KG1 (cell line): ENCODE data around the gene SMIM41.

Experiments
- DNase-seq: peaks from one replicate; lab custom pipeline; 2025; lab: John Stamatoyannopoulos, UW

The SMIM41 gene

DNA sequence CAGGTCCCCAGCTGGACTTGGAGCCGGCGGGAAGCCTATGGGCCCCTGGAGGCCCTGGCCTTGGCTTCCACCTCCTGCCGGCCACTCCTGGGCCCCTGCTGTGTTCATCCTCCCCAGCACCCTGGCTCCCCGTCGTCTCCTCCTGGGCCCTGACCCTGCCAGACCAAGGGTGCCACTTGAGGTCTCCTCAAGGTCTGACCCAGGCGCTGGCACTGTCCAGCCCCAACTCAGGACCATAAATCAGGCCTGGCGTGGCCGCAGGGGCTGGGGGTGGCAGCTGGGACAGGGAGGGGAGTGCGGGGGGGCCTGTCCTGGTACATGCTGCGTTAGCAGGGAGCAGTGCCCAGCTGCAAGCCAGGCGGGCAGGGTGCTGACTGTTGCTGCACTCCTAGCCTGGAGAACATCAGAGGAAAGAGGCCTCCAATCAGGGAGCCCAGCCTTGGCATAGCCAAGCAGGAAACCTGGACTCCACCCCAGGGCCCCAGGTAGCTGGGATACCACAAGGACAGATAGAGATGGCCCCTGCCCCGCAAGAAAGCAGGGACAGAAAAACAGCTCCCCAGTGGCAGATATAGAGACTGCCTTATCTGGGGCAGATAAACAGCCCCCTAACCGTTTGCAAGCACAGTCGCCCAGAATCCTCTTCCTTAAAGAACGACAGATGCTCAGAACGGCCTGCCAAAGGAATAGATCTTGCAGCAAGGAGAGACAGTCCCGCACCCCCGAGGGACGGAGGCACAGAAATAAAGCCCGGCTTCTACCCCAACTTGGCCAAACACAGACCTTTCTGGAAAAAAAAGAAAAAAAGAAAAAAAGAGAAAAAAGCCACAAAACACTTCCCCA lies 16.2 kb upstream of the SMIM41 start:
- DNase-seq, result no peak

- no peak for DNase-seq
Measured at GRCh38 chr12:52063981-52064649, 15.4 kb upstream of the SMIM41 start.

DNA sequence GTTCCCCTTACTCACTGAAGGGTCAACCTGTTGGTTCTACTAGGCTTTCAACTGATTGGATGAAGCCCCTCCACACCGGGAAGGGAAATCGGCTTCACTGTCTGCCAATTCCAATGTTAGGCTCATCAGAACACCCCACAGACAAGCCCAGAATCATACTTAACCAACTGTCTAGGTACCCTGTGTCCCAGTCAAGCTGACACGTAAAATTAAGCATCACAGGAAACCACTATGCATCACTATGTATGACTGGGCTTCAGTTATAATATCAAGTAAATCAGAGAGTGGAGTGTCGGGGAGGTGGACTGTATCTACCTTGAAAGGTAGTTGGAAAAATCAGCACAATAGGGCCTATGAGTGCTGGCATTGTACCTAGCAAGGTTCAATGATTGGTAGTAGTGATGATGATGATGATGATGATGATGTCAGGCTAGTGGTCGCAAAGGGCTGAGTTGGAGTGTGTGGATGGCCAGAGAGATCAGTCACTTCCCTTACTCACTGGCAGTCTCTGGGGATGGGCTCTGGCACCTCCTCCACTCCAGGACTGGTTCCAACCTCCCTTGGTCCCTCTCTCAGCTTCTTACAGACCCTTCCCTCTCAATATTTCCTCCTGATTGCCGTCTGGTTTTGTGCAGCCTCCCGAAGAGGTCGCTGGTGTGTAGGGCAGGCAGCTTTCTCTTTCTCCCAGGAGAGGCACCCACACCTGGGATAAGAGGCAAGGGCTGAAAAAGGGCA lies 13.0 kb upstream of the SMIM41 start:
- no peak for DNase-seq

DNA sequence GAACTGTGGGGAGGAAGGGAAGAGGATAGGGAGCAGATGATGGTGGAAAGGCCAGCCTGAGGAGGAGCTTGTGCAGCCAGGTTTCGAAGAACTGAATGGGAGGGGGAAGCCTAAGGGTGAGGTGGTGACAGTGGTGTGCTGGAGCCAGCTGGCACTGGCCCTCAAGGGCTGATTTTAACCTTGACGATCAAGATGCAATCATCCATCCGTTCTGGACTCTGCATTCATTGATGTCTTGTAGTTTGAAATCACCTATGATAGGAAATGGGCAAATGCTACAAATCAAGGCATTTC lies 12.5 kb upstream of the SMIM41 start:
- DNase-seq, result no peak

GRCh38 chr12:52069327-52070184 lies 9.9 kb upstream of the SMIM41 start, which contains the start of gene ATG101:
ATG101 (plus strand) TSS chr12:52069978; CDS start chr12:52073651, 3,673 bp downstream.
- peak; percentile 62 for DNase-seq

- no peak for DNase-seq
Measured at GRCh38 chr12:52070185-52070925, 9.1 kb upstream of the SMIM41 start.

DNA sequence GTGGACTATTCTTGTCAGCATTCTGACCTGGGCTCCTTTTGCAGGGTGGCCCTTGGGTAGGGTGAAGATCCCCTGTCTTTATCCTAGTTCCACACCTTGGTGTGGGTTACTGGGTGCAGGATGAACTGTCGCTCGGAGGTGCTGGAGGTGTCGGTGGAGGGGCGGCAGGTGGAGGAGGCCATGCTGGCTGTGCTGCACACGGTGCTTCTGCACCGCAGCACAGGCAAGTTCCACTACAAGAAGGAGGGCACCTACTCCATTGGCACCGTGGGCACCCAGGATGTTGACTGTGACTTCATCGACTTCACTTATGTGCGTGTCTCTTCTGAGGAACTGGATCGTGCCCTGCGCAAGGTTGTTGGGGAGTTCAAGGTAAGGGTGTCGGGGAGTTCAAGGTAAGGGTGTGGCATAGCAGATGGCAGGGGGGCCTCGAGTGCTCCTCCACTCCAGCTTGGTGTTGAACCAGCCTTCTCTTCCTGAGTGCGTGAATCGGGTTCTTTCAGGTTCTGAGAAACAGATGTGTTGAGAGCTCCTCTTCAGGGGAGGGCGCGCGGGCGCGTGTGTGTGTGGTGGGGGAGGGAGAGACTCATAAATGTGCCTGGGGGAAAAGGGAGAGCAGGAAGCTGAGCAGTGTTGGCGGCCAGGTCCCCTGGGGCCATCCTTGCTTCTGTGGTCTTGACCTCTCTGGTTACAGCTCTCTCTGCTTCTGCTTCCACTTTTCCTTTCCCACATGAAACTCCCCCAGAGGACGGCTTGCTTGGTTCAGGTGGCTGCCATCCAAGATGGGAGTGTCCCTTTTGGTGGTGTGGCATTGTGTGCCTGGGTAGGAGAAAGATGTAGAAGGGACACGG lies 5.7 kb upstream of the SMIM41 start:
- DNase-seq, result no peak

DNA sequence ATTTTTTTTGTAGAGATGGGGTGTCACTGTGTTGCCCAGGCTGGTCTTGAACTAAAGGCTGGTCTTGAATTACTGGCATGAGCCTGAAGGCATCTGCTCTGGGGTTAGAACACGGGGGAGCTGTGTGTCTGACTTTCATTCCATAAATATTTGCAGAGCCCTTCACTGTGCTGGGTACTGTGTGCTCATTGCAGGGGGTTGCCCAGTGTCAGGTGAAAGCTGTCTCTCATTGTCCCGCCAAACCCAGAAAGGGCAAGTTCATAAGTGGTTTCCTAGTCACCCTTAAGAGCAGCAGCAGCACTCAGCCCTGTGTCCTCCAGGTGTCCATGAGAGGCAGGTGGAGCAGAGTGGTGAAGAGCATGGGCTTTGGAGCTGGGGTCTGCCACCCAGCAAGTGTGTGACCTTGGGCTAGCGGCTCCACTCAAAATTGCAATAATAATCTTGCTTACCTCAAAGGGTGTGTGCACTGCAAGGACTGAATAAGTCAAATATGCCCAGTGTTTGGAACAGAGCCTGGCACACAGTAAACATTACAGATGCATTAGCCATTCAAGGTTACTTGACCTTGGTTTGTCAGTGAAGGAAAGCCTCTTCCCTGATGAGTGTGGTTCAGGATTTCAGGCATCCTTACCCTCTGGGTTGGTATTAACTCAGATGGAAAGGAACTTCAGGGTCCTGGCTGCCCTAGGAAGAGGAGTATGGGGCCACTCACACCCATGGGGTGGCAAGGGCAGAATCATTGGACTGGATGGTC lies 4.4 kb upstream of the SMIM41 start:
- DNase-seq, result no peak

DNA sequence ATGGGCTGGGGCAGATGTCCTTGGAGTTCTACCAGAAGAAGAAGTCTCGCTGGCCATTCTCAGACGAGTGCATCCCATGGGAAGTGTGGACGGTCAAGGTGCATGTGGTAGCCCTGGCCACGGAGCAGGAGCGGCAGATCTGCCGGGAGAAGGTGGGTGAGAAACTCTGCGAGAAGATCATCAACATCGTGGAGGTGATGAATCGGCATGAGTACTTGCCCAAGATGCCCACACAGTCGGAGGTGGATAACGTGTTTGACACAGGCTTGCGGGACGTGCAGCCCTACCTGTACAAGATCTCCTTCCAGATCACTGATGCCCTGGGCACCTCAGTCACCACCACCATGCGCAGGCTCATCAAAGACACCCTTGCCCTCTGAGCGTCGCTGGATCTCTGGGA lies 2.7 kb upstream of the SMIM41 start:
- DNase-seq, result no peak

- no peak for DNase-seq
Measured at GRCh38 chr12:52078276-52078675, 1.2 kb upstream of the SMIM41 start.

- DNase-seq, result no peak
Measured at GRCh38 chr12:52080403-52081251, 1.1 kb downstream of the SMIM41 start.

DNA sequence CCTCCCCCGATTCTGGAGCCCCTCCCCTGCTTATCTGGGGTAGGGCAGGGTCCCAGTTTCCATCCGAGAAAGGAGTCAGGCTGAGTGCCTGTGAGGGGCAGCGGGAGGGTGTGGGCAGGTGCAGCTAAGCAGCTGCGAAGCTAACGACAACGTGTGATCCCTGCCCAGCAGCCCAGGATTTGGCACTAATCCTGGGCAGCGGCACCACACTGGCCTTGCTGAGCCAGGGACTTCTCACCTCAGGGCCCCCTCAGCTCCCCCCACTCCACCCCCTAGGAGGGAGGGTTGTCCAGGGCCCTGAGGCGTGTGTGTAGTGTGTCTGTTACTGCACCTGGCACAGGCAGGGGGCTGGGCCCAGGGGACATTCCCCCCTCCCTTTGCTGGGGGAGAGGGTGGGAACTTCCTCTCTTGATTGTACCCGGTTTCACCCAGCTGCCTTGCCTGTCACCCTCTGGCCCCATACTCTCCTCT lies 1.8 kb downstream of the SMIM41 start:
- no peak for DNase-seq

DNA sequence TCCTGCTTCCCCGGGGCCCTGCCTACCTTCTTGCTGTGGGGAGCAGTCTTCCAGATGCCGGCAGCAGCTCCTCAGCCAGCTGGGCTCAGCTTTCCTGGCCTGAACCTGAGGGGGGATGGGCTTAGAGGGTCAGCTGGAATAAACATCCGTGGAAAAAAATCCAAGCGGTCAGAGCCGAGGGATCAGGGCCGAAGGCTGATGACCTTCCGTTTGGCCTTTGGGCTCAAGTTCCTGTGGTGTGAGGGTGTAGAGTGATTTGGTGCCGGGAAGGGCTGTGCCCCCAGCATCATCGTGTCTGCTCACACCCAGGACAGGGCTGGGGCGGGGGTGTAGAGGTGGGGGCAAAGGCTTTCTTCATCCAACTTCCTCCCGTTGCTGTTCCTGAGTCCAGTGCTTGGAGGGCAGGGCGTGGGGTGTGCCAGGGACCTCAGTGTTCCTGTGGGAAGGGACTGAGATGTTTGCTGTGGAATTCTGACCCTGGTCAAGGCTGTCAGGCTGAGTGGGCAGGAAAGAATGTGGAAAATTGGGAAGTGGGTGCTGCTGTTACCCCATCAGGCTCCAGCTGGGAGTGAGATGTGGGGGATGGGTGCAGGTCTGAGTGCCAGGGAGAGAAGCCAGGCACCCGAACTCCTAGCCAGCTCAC lies 2.6 kb downstream of the SMIM41 start:
- no peak for DNase-seq

- DNase-seq, result no peak
Measured at GRCh38 chr12:52082669-52082987, 3.1 kb downstream of the SMIM41 start.

DNA sequence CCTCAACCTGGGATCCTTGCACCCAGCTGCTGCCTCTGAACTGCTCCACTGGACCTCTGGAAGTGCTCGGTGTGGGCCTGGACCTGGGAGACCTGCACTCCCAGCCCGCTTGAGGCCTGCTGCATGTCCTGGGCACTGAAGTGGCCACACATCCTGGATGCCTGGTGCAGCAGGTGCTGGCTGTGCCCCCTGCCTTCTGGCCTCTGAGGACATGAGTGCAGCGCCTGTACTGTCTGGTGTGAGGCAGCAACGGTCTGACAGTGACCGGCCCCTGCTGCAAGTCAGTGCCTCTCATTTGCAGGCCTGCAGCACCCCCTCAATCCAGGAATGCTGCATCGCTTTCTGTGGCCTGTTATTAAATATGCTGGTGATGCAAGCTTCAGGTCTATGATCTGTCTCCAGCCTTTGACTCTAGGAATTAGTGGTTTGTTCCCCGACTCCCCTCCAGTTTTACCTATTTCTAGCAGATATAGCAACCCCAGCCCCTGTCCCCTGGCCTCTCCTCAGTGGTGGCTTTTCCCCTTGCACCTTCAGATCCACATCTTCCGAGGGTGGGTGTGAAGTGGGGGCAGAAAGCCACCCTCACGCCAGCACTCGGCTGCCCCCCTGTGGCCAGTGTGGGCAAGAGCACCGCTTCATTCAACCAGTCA lies 3.6 kb downstream of the SMIM41 start:
- DNase-seq, result no peak

DNA sequence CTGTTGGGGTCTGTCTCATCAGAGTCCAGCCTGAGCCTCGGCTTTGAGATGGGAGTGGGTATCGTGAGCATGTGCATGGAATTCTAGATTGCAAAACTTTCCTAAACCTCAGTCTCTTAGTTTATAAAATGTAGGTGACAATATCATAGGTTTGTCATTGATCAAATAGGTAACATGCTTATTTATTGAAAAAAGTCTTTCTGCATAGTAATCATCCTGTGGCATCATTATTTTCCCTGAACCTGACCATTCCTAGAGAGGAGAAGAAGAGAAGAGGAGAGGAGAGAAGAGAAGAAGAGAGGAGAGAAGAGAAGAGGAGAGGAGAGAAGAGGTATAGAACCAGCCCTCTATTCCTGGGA lies 4.1 kb downstream of the SMIM41 start:
- no peak for DNase-seq

- no peak for DNase-seq
Measured at GRCh38 chr12:52084491-52085231, 5.2 kb downstream of the SMIM41 start.
